Measurements from ENCODE around the gene PHKA2.

DNA sequence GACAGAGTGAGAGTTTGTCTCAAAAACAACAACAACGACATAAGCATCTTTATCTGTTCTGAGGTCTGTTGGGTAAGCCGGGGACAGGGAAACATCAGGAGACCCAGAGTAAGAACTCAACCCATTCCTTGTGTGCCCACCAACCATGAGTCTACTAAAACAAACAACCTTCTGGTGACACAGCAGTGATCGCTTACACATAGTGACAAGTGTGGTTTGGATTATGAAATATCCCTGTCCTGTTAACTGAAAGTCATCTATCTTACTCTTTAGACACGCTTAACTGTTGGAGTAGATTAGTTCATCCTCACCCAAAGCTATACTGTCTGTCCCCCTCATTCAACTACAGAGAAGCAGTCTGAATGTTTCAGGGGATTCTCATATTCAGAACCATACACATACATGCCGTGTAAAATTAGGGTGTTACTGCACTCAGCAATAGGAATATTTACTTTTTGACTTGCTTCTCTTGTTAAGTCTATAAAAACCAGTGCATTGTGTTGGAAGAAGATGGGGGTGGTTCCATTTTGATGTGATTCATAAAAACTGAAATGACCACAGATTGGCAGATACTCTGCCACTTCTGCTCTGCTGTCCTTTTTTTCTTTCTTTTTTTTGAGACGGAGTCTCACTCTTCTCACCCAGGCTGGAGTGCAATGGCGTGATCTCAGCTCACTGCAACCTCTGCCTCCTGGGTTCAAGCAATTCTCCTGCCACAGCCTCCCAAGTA is 27.4 kb downstream of the PHKA2 start:
- TF ChIP-seq POLR2AphosphoS5 (IDR thresholded peaks at IDR 0.05; ENCODE audit: low read depth, low read length) (no peak), TAF1 (IDR thresholded peaks at IDR 0.05; ENCODE audit: borderline replicate concordance, low read depth, low read length) (no peak)
